ENCODE measurements around the gene PAH. TPM values are rescaled to one million over a fixed set of nuclear protein-coding genes. Genes with fewer than 3 reads are reported as not detected.

The PAH gene
- total RNA-seq, 2 experiments from 2014 or later, result not detected

DNA sequence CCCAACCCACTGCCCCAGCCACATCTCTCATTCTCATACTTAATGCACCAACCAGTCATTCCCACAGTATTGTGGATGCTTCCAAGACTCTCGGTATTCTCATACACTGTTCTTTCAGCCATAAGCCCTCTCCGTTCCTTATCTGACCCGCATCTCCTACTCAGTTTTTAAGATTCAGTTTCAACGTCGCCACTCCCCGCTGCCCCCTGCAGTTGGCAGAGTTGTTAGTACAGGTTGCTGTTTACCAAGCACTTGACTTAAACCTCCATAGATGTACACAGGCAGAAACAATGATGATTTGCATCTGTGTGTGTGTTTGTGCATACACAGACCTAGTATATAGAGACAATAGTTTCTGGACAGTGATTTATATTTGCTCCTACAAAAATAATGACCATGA, 40.2 kb downstream of the PAH start:
- ChIA-PET POLR2A (no interaction called here), CTCF (no interaction called here)
- H3K4me3 Mint-ChIP-seq, result no peak overlapping the region
- no peaks in the 10 kb centered on the region for H3K36me3 Mint-ChIP-seq
- no peak overlapping the region for H3K27ac Mint-ChIP-seq
- peaks cover 9% of the 10 kb centered on the region for H3K27me3 Mint-ChIP-seq
- H3K9me3 Mint-ChIP-seq, result no peaks in the 10 kb centered on the region
- intact Hi-C loops (cut with micrococcal nuclease), result loop anchor here (5.0 kb wide), 1 partner anchor 705 kb away; no protein-coding TSS in a partner anchor
- DNase-seq, result no peak
- no peaks in the 10 kb centered on the region for H3K4me1 Mint-ChIP-seq (ENCODE audit: low read depth)

DNA sequence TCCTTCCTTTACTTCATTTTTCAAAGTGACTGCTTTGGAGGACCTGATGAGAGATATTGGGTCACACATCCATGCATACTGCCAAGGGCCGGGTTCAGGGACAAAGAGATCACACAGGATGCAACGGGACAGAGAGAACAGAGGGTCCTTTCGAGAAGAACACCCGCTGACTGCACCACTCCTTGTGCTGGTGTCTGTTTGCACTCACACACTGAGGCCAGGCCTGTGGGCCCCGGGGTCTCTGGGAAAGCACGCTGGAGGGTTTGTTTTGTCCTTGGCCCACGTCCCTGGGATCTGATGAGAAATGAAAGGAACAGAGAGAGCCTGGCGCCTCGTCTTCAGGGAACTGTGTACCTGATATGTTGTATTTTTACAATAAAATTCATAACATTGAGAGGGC, 42.2 kb downstream of the PAH start:
- POLR2A ChIA-PET, result no interaction called here
- Mint-ChIP-seq H3K27me3 (no peaks in the 10 kb centered on the region), H3K27ac (no peak overlapping the region), H3K9me3 (no peaks in the 10 kb centered on the region), H3K36me3 (no peaks in the 10 kb centered on the region), H3K4me1 (ENCODE audit: low read depth) (no peaks in the 10 kb centered on the region), H3K4me3 (no peak overlapping the region)
- intact Hi-C loops (cut with micrococcal nuclease), result loop anchor here (5.0 kb wide), 1 partner anchor 703 kb away; no protein-coding TSS in a partner anchor
- DNase-seq, result no peak
- CTCF ChIA-PET, result interaction anchor here (0.7 kb wide), 1 partner anchor 8 kb away, joined by 4 read pairs; no protein-coding TSS in a partner anchor

DNA sequence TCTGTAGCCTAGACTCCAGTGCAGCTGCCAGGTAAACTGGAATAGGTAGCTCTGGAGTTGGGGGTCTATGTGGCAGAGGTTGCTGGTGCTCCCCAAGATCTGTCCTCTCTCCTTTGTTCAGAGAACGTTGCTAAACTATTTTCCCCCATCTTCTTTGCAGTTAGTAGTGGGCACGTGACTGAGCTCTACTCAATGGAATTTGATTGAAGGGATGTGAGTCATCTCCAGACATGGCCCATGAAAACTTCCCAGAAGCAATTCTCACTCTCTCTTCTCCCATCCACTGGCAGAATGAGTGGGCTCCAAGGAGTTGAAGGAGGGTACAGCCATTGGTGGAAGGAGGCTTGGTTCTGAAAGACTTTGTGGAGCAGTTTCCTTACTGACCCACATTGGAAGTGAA, 44.0 kb downstream of the PAH start:
- Mint-ChIP-seq H3K4me3 (no peak overlapping the region), H3K27me3 (no peaks in the 10 kb centered on the region), H3K36me3 (no peaks in the 10 kb centered on the region), H3K9me3 (no peaks in the 10 kb centered on the region), H3K4me1 (ENCODE audit: low read depth) (no peaks in the 10 kb centered on the region), H3K27ac (no peak overlapping the region)
- intact Hi-C loops (cut with micrococcal nuclease), result no loop called here
- POLR2A ChIA-PET, result no interaction called here
- CTCF ChIA-PET, result no interaction called here
- no peak for DNase-seq

DNA sequence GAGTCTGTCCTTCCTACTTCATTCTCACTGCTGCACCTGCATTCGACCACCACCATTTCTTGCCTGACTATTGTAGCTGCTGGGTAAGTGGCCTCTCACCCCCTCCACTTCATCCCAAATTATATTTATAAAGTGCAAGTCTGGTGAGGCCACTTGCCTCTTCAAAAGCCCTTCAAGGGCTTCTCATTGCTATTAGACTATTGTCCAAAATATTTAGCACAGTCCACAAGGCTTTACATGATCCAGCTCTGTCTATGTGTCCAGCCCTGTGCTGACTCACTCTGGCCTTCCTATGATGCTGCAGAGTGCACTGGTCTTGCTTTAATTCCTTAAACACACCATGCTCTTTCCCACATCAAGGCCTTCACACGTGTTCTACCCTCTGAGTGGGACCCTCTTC, 46.0 kb downstream of the PAH start:
- no peaks in the 10 kb centered on the region for H3K4me1 Mint-ChIP-seq (ENCODE audit: low read depth)
- ChIA-PET CTCF (interaction anchor here (0.7 kb wide), 1 partner anchor 677 kb away, joined by 3 read pairs; no protein-coding TSS in a partner anchor), POLR2A (no interaction called here)

DNA sequence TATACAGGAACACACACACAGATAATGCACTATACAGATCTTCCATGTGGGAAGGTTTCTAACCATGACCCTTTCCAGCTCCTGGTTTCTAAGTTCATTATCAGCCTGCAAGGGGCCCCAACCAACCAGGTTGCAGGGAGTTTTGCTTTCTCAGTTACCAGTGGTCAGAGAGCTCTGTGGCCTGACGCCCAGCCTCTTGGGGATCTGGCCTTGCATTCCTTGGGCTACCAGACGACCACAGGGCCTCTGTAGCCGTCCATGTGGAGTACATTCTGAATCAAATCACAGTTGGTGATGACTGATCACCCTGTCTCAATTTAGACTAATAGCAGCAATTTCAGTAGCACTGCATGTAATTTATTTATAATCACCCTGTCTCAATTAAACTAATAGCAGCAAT, 47.5 kb downstream of the PAH start:
- no peak overlapping the region for H3K4me3 Mint-ChIP-seq
- no peak for DNase-seq
- H3K9me3 Mint-ChIP-seq, result no peaks in the 10 kb centered on the region
- CTCF ChIA-PET, result no interaction called here
- intact Hi-C loops (cut with micrococcal nuclease), result no loop called here
- no peak overlapping the region for H3K27ac Mint-ChIP-seq
- no peaks in the 10 kb centered on the region for H3K4me1 Mint-ChIP-seq (ENCODE audit: low read depth)
- POLR2A ChIA-PET, result no interaction called here
- H3K27me3 Mint-ChIP-seq, result no peaks in the 10 kb centered on the region
- H3K36me3 Mint-ChIP-seq, result no peaks in the 10 kb centered on the region

More for the DNA sequence above, 46.0 kb downstream of the PAH start:
- intact Hi-C loops (cut with micrococcal nuclease), result no loop called here
- no peaks in the 10 kb centered on the region for H3K36me3 Mint-ChIP-seq
- no peak overlapping the region for H3K4me3 Mint-ChIP-seq
- H3K9me3 Mint-ChIP-seq, result no peaks in the 10 kb centered on the region
- DNase-seq, result no peak
- no peaks in the 10 kb centered on the region for H3K27me3 Mint-ChIP-seq
- H3K27ac Mint-ChIP-seq, result no peak overlapping the region

DNA sequence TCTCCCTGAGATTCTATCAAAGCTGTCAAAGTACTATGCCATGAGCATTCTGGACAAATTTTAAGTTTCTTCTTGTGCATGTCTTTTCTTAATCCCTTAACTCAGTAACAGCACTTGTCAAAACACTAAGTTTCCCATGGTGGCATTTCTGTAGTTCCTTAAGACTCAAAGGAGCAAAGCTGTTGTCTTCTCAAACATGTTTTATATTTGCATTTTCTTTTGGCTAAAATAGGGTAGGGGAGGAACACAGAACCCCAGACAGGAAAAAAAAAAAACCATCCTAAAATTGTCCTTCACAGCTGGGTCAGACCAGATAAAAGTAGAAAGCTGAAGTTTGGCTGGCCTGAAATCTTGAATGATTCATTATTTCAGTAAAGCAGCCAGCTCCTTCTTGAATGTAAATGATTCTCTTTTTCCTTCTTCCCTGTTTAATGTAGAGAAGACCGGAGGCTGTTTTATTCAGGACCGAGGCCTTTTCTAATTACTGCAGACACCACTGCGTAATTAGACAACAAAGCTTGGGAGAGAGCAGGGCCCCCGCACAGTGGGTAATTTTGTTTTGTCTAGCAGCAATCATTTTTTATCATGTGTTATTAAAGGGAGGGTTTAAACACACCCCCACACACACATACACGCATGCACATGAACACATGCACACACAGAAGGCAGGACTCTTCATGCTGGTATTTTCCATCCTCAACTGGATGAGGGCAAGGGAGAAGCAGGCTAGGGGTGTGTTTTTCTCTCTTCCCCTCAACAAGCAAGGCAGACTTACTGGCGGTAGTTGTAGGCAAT, 51.0 kb downstream of the PAH start:
- ChIA-PET POLR2A (no interaction called here), CTCF (no interaction called here)
- H3K36me3 Mint-ChIP-seq, result no peaks in the 10 kb centered on the region
- no peaks in the 10 kb centered on the region for H3K27me3 Mint-ChIP-seq
- intact Hi-C loops (cut with micrococcal nuclease), result no loop called here
- DNase-seq, result no peak
- H3K4me1 Mint-ChIP-seq (ENCODE audit: low read depth), result no peaks in the 10 kb centered on the region
- no peak overlapping the region for H3K27ac Mint-ChIP-seq
- H3K4me3 Mint-ChIP-seq, result no peak overlapping the region
- peaks cover 8% of the 10 kb centered on the region for H3K9me3 Mint-ChIP-seq

DNA sequence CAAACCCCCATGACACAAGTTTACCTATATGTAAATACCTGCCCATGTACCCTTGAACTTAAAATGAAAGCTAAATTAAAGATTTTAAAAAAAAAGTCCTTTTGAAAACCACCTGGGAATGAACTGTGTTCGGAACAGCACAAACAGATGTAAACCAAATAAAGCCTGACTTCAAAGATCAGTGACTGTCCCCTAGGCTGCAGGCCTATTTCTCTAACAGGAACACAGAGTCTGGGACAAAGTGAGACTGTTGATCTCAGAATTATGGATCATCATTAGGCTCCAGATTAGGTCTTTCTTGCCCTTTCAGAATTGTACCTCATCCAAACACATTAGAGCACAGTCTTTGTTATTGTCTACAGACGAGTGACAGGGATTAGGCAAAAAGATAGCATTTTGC, 54.6 kb downstream of the PAH start:
- Mint-ChIP-seq H3K27ac (no peak overlapping the region), H3K27me3 (no peaks in the 10 kb centered on the region), H3K9me3 (peaks cover 10% of the 10 kb centered on the region), H3K4me1 (ENCODE audit: low read depth) (no peaks in the 10 kb centered on the region), H3K4me3 (no peak overlapping the region), H3K36me3 (no peaks in the 10 kb centered on the region)
- no peak for DNase-seq
- CTCF ChIA-PET, result no interaction called here
- intact Hi-C loops (cut with micrococcal nuclease), result no loop called here
- POLR2A ChIA-PET, result no interaction called here

DNA sequence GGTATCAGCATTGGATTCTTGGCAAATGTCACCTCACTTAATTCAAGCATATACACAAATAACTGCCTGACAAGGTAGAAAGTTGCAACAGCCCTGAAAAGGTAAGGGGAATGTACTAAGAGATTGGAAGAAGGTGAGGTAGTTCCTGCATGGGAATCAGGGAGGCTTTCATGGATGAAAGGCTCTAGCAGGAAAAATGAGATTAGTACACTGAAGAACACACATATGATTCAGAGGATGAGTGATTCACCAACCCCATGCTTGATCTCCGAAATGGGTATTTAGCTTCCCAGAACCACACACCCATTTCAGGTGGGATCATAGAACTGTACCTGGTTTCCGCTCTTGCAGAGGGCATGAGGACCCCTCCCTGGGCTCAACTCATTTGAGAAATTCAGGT, 65.8 kb downstream of the PAH start:
- ChIA-PET POLR2A (interaction anchor here (0.7 kb wide), 1 partner anchor 1425 kb away, joined by 4 read pairs; no protein-coding TSS in a partner anchor), CTCF (interaction anchor here (0.6 kb wide), 1 partner anchor 28 kb away, joined by 3 read pairs; no protein-coding TSS in a partner anchor)
- intact Hi-C loops (cut with micrococcal nuclease), result no loop called here
- DNase-seq, result no peak
- Mint-ChIP-seq H3K36me3 (no peaks in the 10 kb centered on the region), H3K4me1 (ENCODE audit: low read depth) (no peaks in the 10 kb centered on the region), H3K9me3 (no peaks in the 10 kb centered on the region), H3K27ac (no peak overlapping the region), H3K4me3 (no peak overlapping the region), H3K27me3 (peaks cover 8% of the 10 kb centered on the region)

DNA sequence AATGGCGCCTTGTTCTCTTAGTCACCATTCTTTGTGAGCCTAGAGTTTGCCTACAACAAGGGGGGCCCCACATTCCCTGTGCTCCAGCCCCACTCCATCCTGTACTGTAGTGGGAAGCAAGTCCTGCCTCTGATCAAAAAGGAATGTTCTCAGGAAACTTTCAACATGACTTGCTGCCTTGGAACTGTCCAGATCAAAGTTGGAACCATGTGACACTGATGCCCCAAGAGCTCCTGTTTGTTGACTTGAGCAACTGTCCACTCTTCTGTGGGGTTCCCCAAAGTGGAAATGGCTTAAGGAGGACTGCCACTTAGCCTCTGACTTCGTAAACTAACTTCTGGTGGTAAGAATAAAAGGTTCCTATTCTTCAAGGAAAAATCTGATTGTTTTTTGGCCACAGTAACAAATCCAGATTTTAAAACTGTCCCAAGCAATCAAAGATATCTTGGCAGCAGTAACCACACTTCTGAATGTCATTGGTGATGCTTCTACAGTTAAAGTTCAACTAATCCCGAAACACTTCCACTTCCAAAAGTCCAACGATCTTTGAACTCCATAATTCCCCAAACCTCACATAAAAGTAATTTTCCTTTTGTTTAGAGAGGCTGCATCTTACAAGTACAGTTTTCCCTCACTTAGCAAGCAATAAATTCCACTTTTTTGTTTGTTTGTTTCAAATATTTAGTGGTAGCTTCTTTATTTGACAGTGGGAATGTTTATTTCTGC, 67.2 kb downstream of the PAH start:
- Mint-ChIP-seq H3K27ac (no peak overlapping the region), H3K27me3 (peaks cover 7% of the 10 kb centered on the region), H3K36me3 (no peaks in the 10 kb centered on the region), H3K4me3 (no peak overlapping the region), H3K4me1 (ENCODE audit: low read depth) (no peaks in the 10 kb centered on the region), H3K9me3 (no peaks in the 10 kb centered on the region)
- DNase-seq, result no peak
- ChIA-PET POLR2A (no interaction called here), CTCF (no interaction called here)
- intact Hi-C loops (cut with micrococcal nuclease), result no loop called here

DNA sequence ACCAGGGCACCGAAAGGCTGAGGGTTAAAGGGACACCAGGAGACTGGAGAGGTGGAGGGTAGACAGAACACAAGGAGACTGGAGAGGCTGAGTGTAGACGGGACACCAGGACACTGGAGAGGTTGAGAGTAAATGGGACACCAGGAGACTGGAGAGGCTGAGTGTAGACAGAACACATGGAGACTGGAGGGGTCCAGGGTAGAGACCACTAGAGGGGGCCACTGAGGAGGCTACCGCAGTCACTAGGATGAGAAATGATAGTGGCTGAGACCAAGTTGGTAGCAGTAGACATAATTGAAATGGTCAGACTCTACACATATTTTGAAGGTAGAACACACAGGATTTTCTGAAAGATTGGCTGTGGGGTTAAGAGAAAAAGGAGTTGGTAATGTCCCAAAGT, 68.2 kb downstream of the PAH start:
- DNase-seq, result no peak
- intact Hi-C loops (cut with micrococcal nuclease), result no loop called here
- Mint-ChIP-seq H3K27ac (no peak overlapping the region), H3K36me3 (no peaks in the 10 kb centered on the region), H3K4me1 (ENCODE audit: low read depth) (no peaks in the 10 kb centered on the region), H3K27me3 (no peaks in the 10 kb centered on the region), H3K4me3 (no peak overlapping the region), H3K9me3 (no peaks in the 10 kb centered on the region)
- ChIA-PET POLR2A (no interaction called here), CTCF (no interaction called here)

DNA sequence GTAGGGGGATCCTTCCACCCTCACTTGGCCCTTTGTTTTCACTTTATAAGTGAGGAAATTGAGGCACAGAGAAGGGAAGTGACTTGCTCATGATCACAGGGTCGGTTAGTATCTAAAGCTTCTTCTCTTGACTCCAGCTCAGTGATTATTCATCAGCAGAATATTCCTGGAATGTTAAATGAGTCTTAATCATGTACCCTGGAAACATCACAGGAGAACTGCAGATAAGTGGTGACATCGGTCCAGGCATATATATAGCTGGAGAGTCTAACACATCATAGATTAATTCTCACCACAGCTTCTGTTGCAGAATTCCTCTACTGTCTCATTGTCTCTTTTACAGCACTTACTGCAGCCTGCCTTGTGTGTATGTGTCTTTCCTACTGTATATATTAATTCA, 69.9 kb downstream of the PAH start:
- ChIA-PET POLR2A (no interaction called here), CTCF (no interaction called here)
- no peak for DNase-seq
- H3K9me3 Mint-ChIP-seq, result no peaks in the 10 kb centered on the region
- no peaks in the 10 kb centered on the region for H3K27me3 Mint-ChIP-seq
- H3K27ac Mint-ChIP-seq, result no peak overlapping the region
- H3K4me3 Mint-ChIP-seq, result no peak overlapping the region
- intact Hi-C loops (cut with micrococcal nuclease), result no loop called here
- no peaks in the 10 kb centered on the region for H3K36me3 Mint-ChIP-seq
- H3K4me1 Mint-ChIP-seq (ENCODE audit: low read depth), result no peaks in the 10 kb centered on the region

DNA sequence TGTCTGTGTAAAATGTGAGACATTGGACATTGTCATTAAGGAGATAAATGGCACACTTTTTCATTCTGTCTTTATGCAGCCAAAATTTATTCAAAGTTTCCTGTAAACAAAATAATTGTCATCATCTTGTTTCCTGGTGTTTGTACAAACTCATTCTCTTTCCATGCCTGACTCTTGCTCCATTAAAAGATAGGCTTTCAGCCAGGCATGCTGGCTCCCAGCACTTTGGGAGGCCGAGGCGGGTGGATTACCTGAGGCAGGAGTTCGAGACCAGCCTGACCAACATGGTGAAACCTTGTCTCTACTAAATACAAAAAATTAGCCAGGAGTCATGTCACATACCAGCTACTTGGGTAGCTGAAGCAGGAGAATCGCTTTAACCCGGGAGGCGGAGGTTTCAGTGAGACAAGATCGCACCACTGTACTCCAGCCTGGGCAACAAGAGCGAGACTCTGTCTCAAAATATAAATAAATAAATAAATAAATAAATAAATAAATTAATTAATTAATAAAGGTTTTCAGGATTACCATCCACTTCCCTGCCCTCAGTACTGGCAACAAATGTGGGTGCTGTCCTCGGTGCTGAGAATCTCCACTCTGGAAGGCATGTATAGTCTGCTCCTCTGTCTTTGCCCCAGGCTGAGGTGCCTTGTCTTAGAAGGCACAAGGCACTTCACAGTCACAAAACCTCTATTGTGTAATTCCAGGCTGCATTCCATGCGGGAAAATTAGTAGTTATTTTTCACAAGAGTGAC, 83.2 kb downstream of the PAH start:
- POLR2A ChIA-PET, result no interaction called here
- Mint-ChIP-seq H3K4me3 (no peak overlapping the region), H3K9me3 (no peaks in the 10 kb centered on the region), H3K4me1 (ENCODE audit: low read depth) (no peaks in the 10 kb centered on the region), H3K27ac (no peak overlapping the region), H3K36me3 (no peaks in the 10 kb centered on the region), H3K27me3 (no peaks in the 10 kb centered on the region)
- no peak for DNase-seq
- intact Hi-C loops (cut with micrococcal nuclease), result no loop called here
- CTCF ChIA-PET, result no interaction called here

All from activated CD4-positive, alpha-beta memory T cell treated with anti-CD3 and anti-CD28 coated beads for 36 hours (primary cell).